GM12865 (cell line): ENCODE data around the gene GATA5.

Source experiments
- DNase-seq: peaks from one replicate; pipeline ENCODE4 v3.0.0; 2010; ENCODE audit warnings: low read depth
- H3K4me3 ChIP-seq: 2 replicates; pipeline ENCODE4 v1.5.1; 2011; ENCODE audit warnings: mild to moderate bottlenecking, low read depth, low read length, control low read depth
- TF ChIP-seq, protein P1 (sequence below): IDR thresholded peaks from 2 replicates; pipeline ENCODE4 v1.5.1; 2011; ENCODE audit warnings: low read length, control low read depth, low read depth, inconsistent platforms; ENCODE audit not compliant: insufficient read depth; ENCODE audit errors: missing control alignments

GATA5 gene

DNA sequence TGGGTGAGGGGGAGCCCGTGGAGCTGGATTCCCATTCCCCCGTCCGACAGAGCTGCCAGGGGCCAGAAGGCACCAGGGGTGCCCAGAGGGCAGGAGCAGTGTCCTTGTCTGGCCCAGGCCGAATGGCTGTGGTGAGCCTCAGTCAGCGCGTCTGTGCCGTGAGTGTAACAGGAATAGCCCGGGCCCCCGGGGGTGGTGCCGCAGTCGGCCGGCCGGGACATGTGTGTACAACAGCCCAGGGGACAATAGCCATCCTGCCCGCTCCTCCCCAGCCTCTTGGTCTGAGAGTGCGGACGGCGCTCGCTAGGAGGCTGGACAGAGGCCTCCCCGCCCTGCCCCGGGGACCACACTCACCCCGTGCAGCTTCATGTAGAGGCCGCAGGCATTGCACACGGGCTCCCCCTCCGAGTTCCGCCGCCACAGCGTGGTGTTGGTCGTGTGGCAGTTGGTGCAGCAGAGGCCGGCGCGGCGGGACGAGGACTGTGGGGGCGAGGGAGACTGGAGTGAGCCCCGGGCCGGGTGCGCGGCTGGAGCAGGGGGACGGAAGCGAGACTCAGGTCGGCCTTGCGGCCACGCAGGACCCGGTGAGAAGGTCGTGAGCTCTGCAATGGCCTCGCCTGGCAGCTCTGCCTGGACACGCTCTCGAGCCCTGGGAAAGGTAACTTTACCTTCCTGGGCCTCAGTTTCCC lies 9.6 kb downstream of the GATA5 start:
- H3K4me3 ChIP-seq, result no peak overlapping the region
- TF ChIP-seq, protein P1, sequence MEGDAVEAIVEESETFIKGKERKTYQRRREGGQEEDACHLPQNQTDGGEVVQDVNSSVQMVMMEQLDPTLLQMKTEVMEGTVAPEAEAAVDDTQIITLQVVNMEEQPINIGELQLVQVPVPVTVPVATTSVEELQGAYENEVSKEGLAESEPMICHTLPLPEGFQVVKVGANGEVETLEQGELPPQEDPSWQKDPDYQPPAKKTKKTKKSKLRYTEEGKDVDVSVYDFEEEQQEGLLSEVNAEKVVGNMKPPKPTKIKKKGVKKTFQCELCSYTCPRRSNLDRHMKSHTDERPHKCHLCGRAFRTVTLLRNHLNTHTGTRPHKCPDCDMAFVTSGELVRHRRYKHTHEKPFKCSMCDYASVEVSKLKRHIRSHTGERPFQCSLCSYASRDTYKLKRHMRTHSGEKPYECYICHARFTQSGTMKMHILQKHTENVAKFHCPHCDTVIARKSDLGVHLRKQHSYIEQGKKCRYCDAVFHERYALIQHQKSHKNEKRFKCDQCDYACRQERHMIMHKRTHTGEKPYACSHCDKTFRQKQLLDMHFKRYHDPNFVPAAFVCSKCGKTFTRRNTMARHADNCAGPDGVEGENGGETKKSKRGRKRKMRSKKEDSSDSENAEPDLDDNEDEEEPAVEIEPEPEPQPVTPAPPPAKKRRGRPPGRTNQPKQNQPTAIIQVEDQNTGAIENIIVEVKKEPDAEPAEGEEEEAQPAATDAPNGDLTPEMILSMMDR, result no peak
- DNase-seq, result no peak

- TF ChIP-seq, protein P1, result no peak
- no peak overlapping the region for H3K4me3 ChIP-seq
- DNase-seq, result no peak
Measured at GRCh38 chr20:62464990-62465389, 10.8 kb downstream of the GATA5 start.

GRCh38 chr20:62464425-62464770 lies 11.4 kb downstream of the GATA5 start:
- TF ChIP-seq, protein P1, result no peak
- H3K4me3 ChIP-seq, result no peak overlapping the region
- no peak for DNase-seq

DNA sequence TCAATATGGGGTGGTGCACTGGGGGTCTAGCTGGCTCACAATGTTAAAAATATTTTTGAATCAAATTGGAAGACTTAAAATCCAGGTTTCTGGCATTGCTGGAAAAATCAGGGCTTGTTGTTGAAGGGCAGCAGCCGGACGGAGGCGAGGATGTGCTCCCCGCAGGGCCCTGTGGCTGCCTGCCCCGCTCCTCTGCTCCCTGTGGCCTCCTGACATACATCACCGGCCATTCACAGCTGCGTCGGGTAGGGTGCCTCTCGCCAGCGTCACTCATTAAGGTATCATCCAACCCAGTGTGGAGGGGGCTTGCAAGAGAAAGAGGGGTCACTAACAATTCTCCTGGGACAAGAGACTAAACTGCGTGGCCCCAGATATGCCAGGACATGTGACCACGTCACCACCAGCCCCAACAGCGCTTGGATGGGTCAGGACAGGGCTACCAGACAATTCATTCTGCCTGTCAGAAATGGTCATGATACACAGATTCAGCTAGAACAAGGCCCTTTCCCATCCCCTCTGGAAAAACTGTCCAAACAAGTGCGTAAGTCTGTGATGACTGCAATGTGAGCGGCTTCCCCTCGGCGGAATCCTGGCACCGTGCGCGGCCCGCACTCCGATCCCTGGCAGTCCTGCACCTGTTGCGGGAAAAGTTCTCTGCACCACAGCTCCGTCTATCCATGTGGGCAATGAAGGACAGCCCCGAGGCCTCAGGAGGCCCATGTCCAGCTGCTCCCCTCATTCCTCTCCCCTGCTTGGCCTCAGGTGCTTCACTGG lies 12.0 kb downstream of the GATA5 start:
- H3K4me3 ChIP-seq, result no peak overlapping the region
- no peak for DNase-seq
- TF ChIP-seq, protein P1, result no peak

DNA sequence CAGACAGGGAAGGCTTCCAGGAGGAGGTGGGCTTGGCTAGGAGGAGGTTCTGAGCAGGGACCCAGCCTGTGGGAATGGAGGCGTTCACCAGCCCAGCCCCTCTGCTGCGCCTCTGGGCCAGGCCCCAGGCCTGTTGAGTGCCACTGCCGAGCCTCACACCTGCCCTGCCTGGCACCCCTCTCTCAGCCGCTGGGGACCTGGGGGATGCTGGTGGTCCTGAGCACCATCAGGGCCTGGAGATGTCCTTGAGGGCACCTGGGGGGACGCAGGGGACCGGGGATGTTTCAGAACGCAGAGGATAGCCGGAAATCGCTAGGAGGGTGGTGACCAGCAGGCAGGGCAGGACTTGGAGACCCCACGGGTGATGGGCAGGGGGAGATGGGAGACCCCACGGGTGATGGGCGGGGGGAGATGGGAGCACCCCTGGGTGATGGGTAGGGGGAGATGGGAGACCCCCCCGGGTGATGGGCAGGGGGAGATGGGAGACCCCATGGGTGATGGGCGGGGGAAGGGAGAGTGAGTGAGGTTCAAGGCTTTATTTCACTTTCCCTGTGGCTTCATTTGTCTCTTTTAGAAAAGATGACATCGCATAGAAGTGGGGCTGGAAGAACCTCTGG lies 12.7 kb downstream of the GATA5 start:
- H3K4me3 ChIP-seq, result no peak overlapping the region
- DNase-seq, result no peak
- TF ChIP-seq, protein P1, result no peak

- DNase-seq, result no peak
- H3K4me3 ChIP-seq, result no peak overlapping the region
- TF ChIP-seq, protein P1, result no peak
Measured at GRCh38 chr20:62461834-62462233, 14.0 kb downstream of the GATA5 start.
